Sigmoid colon (tissue), 4 donors: ENCODE results near the gene B3GALNT2.

Experiments
- EP300 ChIP-seq, 4 donors: sonication (generic); formaldehyde crosslinking; IDR thresholded peaks; one replicate each; pipeline ENCODE4 v1.6.1; 2017; ENCODE audit warnings: antibody characterized with exemption in 4 of 4
- POLR2A ChIP-seq, 2 donors: fragments of 450-650 bp; IDR thresholded peaks; one replicate each; pipeline ENCODE4 v1.6.1; 2016; ENCODE audit warnings: antibody characterized with exemption in 2 of 2, mild to moderate bottlenecking in 2 of 2, moderate library complexity in 2 of 2
- TF ChIP-seq, protein P1 (sequence below), 4 experiments: fragments of 450-650 bp in 3 of 4; fragments of 200-600 bp in 1 of 4; IDR thresholded peaks; one replicate each; pipeline ENCODE4 v1.5.1; 2016 to 2019; ENCODE audit warnings: antibody characterized with exemption in 4 of 4, mild to moderate bottlenecking in 3 of 4, moderate library complexity in 2 of 4

DNA sequence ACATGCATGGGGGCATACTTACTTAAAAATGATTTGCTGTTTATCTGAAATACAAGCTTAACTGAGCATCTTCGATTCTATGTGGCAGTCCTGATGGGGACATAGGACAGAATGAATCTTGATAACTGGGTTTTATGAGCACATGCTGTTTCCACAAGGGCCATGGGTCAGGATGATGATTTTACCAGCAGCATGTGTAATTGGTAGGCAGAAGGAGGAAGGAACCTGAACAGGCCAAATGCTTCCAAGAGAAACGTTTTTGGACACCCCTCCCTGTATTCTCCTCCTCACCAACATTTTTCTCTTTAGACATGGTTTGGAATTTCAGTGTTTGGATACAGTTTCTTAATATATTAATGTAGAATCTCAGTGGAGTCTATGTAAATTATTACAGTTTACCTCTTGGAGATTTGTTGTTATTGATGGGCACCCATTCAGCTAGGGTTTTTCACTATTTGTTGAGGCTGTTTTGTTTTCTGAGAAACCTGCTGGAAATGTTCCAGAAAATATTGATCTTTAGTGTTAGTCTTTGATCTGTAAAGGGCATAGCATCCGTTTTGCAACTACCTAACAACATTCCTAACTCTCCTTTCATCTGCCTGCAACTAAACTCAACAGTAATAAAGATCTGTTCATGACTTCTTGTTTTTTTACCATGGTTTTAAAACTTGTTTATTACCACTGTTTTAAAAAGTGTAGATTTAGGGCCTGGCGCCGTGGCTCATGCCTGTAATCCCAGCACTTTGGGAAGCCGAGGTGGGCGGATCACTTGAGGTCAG, 95.0 kb downstream of the B3GALNT2 start:
- TF ChIP-seq, protein P1, sequence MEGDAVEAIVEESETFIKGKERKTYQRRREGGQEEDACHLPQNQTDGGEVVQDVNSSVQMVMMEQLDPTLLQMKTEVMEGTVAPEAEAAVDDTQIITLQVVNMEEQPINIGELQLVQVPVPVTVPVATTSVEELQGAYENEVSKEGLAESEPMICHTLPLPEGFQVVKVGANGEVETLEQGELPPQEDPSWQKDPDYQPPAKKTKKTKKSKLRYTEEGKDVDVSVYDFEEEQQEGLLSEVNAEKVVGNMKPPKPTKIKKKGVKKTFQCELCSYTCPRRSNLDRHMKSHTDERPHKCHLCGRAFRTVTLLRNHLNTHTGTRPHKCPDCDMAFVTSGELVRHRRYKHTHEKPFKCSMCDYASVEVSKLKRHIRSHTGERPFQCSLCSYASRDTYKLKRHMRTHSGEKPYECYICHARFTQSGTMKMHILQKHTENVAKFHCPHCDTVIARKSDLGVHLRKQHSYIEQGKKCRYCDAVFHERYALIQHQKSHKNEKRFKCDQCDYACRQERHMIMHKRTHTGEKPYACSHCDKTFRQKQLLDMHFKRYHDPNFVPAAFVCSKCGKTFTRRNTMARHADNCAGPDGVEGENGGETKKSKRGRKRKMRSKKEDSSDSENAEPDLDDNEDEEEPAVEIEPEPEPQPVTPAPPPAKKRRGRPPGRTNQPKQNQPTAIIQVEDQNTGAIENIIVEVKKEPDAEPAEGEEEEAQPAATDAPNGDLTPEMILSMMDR (IDR thresholded peaks at IDR 0.05): no peak
- no peak for TF ChIP-seq EP300 (IDR thresholded peaks at IDR 0.05)
- no peak for TF ChIP-seq POLR2A (IDR thresholded peaks at IDR 0.05)
